WI38 (cell line): ENCODE results near the gene KIRREL1.

ENCODE experiments used
- H3K4me3 ChIP-seq: 2 replicates; pipeline ENCODE4 v1.5.1; 2011; ENCODE audit warnings: low read depth, mild to moderate bottlenecking, control low read depth, low read length
- TF ChIP-seq, protein P1 (sequence below): IDR thresholded peaks from 2 replicates; pipeline ENCODE4 v1.5.1; 2012; ENCODE audit warnings: low read depth, mild to moderate bottlenecking, control low read depth, low read length

Gene KIRREL1

DNA sequence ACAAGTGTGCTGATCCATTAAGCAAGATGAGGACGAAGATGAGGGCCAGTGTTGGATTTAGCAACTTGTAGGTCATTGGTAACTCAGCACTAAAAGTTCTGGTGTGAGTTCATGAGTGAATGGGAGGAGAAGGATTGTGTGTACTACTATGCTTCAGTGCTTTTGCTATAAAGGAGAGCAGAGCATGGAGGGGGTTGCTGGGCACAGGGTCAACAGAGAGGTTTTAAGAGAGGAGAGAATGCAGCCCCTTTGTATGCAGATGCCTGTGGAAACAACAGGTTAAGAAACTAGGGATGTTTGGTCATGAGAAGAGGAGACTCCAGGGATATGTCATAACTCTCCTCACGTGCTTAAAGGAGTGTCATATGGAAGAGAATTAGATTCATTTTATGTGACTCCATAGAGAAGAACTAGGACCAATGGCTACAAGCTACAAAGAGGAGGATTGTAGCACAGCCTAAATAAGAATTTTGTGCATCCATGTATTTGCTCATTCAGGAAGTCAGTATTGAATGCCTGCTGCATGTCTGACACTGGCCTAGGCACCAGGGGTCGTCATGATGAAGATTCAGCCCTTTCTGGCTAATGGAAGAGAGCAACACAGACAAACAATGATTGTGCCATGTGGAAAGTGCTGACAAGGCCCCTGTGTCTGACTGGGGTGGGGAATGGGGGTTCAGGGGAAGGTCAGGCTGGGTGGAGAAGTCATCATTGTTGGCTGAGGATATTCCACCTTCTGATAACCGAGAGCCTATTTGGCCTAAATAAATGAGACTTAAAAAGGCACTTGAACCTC, 53.5 kb downstream of the KIRREL1 start:
- TF ChIP-seq, protein P1, sequence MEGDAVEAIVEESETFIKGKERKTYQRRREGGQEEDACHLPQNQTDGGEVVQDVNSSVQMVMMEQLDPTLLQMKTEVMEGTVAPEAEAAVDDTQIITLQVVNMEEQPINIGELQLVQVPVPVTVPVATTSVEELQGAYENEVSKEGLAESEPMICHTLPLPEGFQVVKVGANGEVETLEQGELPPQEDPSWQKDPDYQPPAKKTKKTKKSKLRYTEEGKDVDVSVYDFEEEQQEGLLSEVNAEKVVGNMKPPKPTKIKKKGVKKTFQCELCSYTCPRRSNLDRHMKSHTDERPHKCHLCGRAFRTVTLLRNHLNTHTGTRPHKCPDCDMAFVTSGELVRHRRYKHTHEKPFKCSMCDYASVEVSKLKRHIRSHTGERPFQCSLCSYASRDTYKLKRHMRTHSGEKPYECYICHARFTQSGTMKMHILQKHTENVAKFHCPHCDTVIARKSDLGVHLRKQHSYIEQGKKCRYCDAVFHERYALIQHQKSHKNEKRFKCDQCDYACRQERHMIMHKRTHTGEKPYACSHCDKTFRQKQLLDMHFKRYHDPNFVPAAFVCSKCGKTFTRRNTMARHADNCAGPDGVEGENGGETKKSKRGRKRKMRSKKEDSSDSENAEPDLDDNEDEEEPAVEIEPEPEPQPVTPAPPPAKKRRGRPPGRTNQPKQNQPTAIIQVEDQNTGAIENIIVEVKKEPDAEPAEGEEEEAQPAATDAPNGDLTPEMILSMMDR = no peak
- H3K4me3 ChIP-seq = no peak overlapping the region

DNA sequence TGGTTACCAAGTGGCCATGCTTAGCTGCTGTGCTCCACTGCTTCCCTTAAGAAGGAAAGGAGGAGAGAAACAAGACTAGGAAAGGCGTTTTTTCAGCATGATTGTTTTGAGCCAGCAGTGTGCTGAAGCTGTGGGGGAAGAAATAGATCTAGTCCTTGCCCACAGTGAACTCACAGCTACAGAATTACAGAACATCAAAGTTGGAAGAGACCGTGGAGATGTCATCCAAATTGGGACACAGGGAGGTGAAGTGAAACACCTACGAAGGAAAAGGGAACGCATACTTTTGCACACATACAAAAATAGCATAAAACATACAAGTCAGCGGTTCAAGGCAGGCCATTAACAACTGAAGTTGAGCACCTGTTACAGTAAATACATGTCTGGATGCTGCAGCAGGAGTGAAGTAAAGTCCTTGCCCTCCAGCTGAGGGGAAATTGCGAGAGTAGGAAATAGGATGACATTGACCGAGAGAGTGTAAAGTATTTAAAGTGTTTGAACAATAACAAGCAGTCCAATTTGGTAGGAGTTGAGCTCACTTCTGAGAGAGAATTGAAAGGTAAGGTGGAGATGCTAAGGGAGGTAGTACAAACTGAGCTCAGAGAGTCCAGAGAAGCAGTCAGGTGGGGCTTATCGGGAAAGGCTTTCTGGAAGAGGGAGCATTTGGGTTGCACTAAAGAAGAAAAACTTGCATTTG, 55.1 kb downstream of the KIRREL1 start:
- no peak overlapping the region for H3K4me3 ChIP-seq
- TF ChIP-seq, protein P1 = no peak

DNA sequence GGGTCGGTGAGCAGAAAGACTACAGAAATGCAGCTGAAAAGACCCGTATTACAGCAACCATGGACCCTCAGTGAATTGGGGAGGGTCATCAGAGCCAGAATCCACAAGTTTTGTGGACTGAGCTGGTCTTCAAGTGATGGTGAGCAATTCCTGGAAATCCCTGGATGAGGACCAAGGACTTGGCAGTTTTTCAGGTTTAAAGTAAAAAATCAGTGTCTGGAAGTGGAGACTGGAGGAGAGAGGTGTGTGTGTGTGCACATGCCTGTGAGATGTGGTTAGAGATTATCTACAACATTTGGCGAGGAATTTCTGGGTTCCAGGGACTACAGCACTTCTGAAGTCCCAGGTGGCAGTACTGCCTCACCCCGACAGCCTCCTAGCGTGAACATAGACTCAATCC, 56.4 kb downstream of the KIRREL1 start:
- no peak overlapping the region for H3K4me3 ChIP-seq
- TF ChIP-seq, protein P1 = no peak

- TF ChIP-seq, protein P1 = no peak
- no peak overlapping the region for H3K4me3 ChIP-seq
These were observed 59.8 kb downstream of the KIRREL1 start for GRCh38 chr1:158053276-158053675.

GRCh38 chr1:158054721-158055120, 61.3 kb downstream of the KIRREL1 start:
- TF ChIP-seq, protein P1 = no peak
- no peak overlapping the region for H3K4me3 ChIP-seq

DNA sequence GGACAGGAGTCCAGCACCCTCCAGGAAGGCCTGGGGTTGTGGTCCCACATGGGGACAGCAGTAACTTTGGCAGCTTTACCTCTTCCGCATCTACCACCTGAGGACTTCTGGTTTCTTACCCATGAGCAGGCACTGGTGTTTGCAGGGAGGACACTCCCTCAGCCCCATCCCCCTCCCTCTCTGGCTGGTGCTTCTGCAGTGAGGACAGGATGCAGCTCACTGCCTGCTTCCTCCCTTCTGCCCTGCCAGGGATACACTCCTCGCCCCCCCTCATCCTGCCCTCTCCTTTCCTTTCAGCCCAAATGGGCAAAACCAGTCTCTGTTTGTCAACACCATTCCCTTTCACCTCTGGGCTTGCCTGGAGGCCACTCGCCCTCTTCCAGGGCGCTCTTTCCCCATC, 62.4 kb downstream of the KIRREL1 start:
- no peak overlapping the region for H3K4me3 ChIP-seq
- TF ChIP-seq, protein P1 = no peak

- TF ChIP-seq, protein P1 = no peak
- no peak overlapping the region for H3K4me3 ChIP-seq
These were observed 63.1 kb downstream of the KIRREL1 start for GRCh38 chr1:158056498-158056897.
